Subcutaneous preadipocyte (primary cell): ENCODE measurements around the gene GBA2. TPM values are rescaled to one million over a fixed set of nuclear protein-coding genes. Genes with fewer than 3 reads are reported as not detected.

Experiments used
- small RNA-seq: library from RNA; depleted of rRNA; stranded (forward); fragments of <200 nt; gene quantifications from one replicate; pipeline ENCODE3, GENCODE V24; 2012
- total RNA-seq: library from RNA; depleted of rRNA; stranded (reverse); fragments of >200 nt; gene quantifications from 2 replicates; pipeline ENCODE4 v1.2.3, GENCODE V29; 2012

GBA2 gene
- 23.1 and 31.1 TPM in 2 replicates for total RNA-seq

GRCh38 chr9:35748858-35749514 is at the start of gene GBA2, which contains the start of gene RGP1:
Gene GBA2, minus strand, starts transcription at chr9:35749228. Its CDS starts 524 bp downstream, at chr9:35748704.
Gene RGP1, plus strand, starts transcription at chr9:35749287. Its CDS starts 469 bp downstream, at chr9:35749756.

GRCh38 chr9:35791297-35791921 is 42.4 kb upstream of the GBA2 start, which contains the start of gene NPR2:
Gene NPR2, plus strand, starts transcription at chr9:35791591. Its CDS starts 818 bp downstream, at chr9:35792409.

GRCh38 chr9:35754264-35754663 is 5.2 kb upstream of the GBA2 start, which contains the start of gene MSMP:
Gene MSMP, minus strand, starts transcription at chr9:35754276. Its CDS starts 147 bp downstream, at chr9:35754129.

GRCh38 chr9:35732185-35732799 is 16.7 kb downstream of the GBA2 start, which contains the start of the genes CREB3 and TLN1:
Gene CREB3, plus strand, starts transcription at chr9:35732666. Its CDS starts 107 bp downstream, at chr9:35732773.
Gene TLN1, minus strand, starts transcription at chr9:35732195. Its CDS starts 6,501 bp downstream, at chr9:35725694.

GRCh38 chr9:35689542-35690293 is 59.3 kb downstream of the GBA2 start, which contains the start of gene TPM2:
Gene TPM2, minus strand, starts transcription at chr9:35689925. Its CDS starts 108 bp downstream, at chr9:35689817.

Small RNA genes within 50 kb of the gene (small RNA-seq; reads per million reads assigned to genes)
- gene MIR6853 = 0.57 reads per million, percentile 35 among the genes with 10 or more reads in this experiment

Other genes with a start within 250 kb of the GBA2 start
- gene TESK1, start 144.0 kb downstream of the GBA2 start, total RNA-seq = 10.9 and 11.8 TPM in 2 replicates
- 1.6 and 4.4 TPM in 2 replicates for gene CD72, start 130.8 kb downstream of the GBA2 start, total RNA-seq
- 1.1 TPM in 1 of 2 replicates, not detected in the other for gene SIT1, start 98.3 kb downstream of the GBA2 start, total RNA-seq
- gene RMRP, start 91.2 kb downstream of the GBA2 start, total RNA-seq = 167,582 and 231,316 TPM in 2 replicates
- 9.6 and 13.6 TPM in 2 replicates for gene CCDC107, start 90.9 kb downstream of the GBA2 start, total RNA-seq
- gene ARHGEF39, start 84.0 kb downstream of the GBA2 start, total RNA-seq = 1.5 and 5.5 TPM in 2 replicates
- 0.20 and 1.1 TPM in 2 replicates for gene CA9, start 75.3 kb downstream of the GBA2 start, total RNA-seq
- 338 and 431 TPM in 2 replicates for gene TPM2, start 59.3 kb downstream of the GBA2 start, total RNA-seq
- 248 and 253 TPM in 2 replicates for gene TLN1, start 17.0 kb downstream of the GBA2 start, total RNA-seq
- gene CREB3, start 16.6 kb downstream of the GBA2 start, total RNA-seq = 36.7 and 39.9 TPM in 2 replicates
- gene RGP1, start 59 bp upstream of the GBA2 start, total RNA-seq = 9.2 and 14.3 TPM in 2 replicates
- gene MSMP, start 5.0 kb upstream of the GBA2 start, total RNA-seq = not detected in 2 replicates
- 21.3 and 26.5 TPM in 2 replicates for gene NPR2, start 42.4 kb upstream of the GBA2 start, total RNA-seq
- gene SPAG8, start 63.0 kb upstream of the GBA2 start, total RNA-seq = 0.73 and 2.2 TPM in 2 replicates
- 19.4 and 23.9 TPM in 2 replicates for gene HINT2, start 65.8 kb upstream of the GBA2 start, total RNA-seq
- gene FAM221B, start 79.5 kb upstream of the GBA2 start, total RNA-seq = not detected in 2 replicates
- 1.6 and 2.2 TPM in 2 replicates for gene TMEM8B, start 80.0 kb upstream of the GBA2 start, total RNA-seq
- not detected in 2 replicates for gene OR13J1, start 121.2 kb upstream of the GBA2 start, total RNA-seq
- 1.4 and 1.8 TPM in 2 replicates for gene HRCT1, start 157.0 kb upstream of the GBA2 start, total RNA-seq
- 0.20 and 0.37 TPM in 2 replicates for gene SPAAR, start 160.3 kb upstream of the GBA2 start, total RNA-seq
- gene OR2S2, start 208.9 kb upstream of the GBA2 start, total RNA-seq = 0.37 TPM in 1 of 2 replicates, not detected in the other